H1 (cell line): ENCODE data around the gene TOMM40. TPM values are rescaled to one million over a fixed set of nuclear protein-coding genes. Genes with fewer than 3 reads are reported as not detected.
A peak's percentile ranks its signal among the peaks of the same experiment; 100 is the strongest.

Experiments
- CTCF ChIA-PET: fragments of 300-600 bp; sonication (Branson Sonifier 250); formaldehyde crosslinking; loops from one replicate; lab custom pipeline; 2021; ENCODE audit not compliant: partially characterized antibody; lab: Charles Lee
- POLR2A ChIA-PET: fragments of 300-600 bp; sonication (Branson Sonifier 250); formaldehyde crosslinking; loops from one replicate; lab custom pipeline; 2021; ENCODE audit warnings: inconsistent platforms; ENCODE audit not compliant: partially characterized antibody; lab: Charles Lee
- DNase-seq, 2 experiments: peaks; one replicate each; pipeline versions ENCODE4 v3.0.0 to v3.0.0-alpha.2; 2010 to 2022; ENCODE audit warnings: low spot score in 2 of 2, low read depth in 1 of 2, mixed read lengths in 1 of 2
- FAIRE-seq: peaks from 2 replicates; lab custom pipeline; 2011; peaks lifted over from hg19 to GRCh38; lab: Jason Lieb, UNC
- H2AFZ ChIP-seq: 2 replicates; pipeline ENCODE4 v1.8.1; 2012; ENCODE audit warnings: low read length, inconsistent platforms
- H2AK5ac ChIP-seq: 2 replicates; pipeline ENCODE4 v1.6.1; 2013; ENCODE audit warnings: low read depth, low read length
- H2BK120ac ChIP-seq: replicated peaks from 2 replicates; pipeline ENCODE3; 2013; ENCODE audit warnings: low read depth, low read length, inconsistent platforms
- H2BK12ac ChIP-seq: 2 replicates; pipeline ENCODE4 v1.6.1; 2013; ENCODE audit warnings: low read depth, low read length
- H2BK15ac ChIP-seq: 2 replicates; pipeline ENCODE4 v1.6.1; 2013; ENCODE audit warnings: low read length
- H2BK20ac ChIP-seq: 2 replicates; pipeline ENCODE4 v1.6.1; 2013; ENCODE audit warnings: low read length
- H2BK5ac ChIP-seq: 2 replicates; pipeline ENCODE4 v1.6.1; 2013; ENCODE audit warnings: low read depth, low read length
- H3K14ac ChIP-seq: 2 replicates; pipeline ENCODE4 v1.6.1; 2013; ENCODE audit warnings: inconsistent platforms; ENCODE audit not compliant: insufficient read length
- H3K18ac ChIP-seq: 2 replicates; pipeline ENCODE4 v1.6.1; 2013; ENCODE audit warnings: low read length; ENCODE audit errors: extremely low read depth
- H3K23ac ChIP-seq: 2 replicates; pipeline ENCODE4 v1.6.1; 2013; ENCODE audit warnings: inconsistent platforms; ENCODE audit not compliant: insufficient read length
- H3K23me2 ChIP-seq: 2 replicates; pipeline ENCODE4 v1.6.1; 2013; ENCODE audit warnings: low read depth, low read length
- H3K27ac ChIP-seq: 2 replicates; pipeline ENCODE4 v1.6.1; 2011; ENCODE audit warnings: low read depth, low read length, inconsistent platforms
- H3K27me3 ChIP-seq, 4 experiments: replicated peaks in 1 of 4; 1 replicate in 1 of 4; 2 replicates in 3 of 4; pipeline versions ENCODE4 v1.6.1 to v1.8.1; 2011 to 2013; ENCODE audit warnings: low read length in 3 of 4, mild to moderate bottlenecking in 3 of 4, inconsistent platforms in 2 of 4, mixed read lengths in 2 of 4, moderate library complexity in 1 of 4; ENCODE audit not compliant: control insufficient read depth in 3 of 4, insufficient read depth in 3 of 4; ENCODE audit errors: extremely low read depth in 1 of 4
- H3K36me3 ChIP-seq, 4 experiments: 2 replicates each; pipeline versions ENCODE4 v1.6.1 to v1.8.1; 2011 to 2013; ENCODE audit warnings: mild to moderate bottlenecking in 4 of 4, low read length in 3 of 4, moderate library complexity in 2 of 4, control low read depth in 1 of 4, inconsistent platforms in 1 of 4; ENCODE audit not compliant: insufficient read depth in 4 of 4, control insufficient read depth in 2 of 4
- H3K4ac ChIP-seq: replicated peaks from 2 replicates; pipeline ENCODE3; 2013; ENCODE audit warnings: low read length, low read depth, mixed read lengths, inconsistent platforms; ENCODE audit not compliant: insufficient read length
- H3K4me1 ChIP-seq, 4 experiments: replicated peaks in 1 of 4; 1 replicate in 1 of 4; 2 replicates in 3 of 4; pipeline versions ENCODE4 v1.6.1 to v1.8.1; 2011 to 2013; ENCODE audit warnings: low read length in 3 of 4, inconsistent platforms in 2 of 4, mixed read lengths in 1 of 4; ENCODE audit not compliant: insufficient read depth in 4 of 4, control insufficient read depth in 3 of 4
- H3K4me2 ChIP-seq, 2 experiments: 2 replicates each; pipeline versions ENCODE4 v1.6.1 to v1.8.1; 2011 to 2013; ENCODE audit warnings: low read depth in 2 of 2, low read length in 2 of 2, control low read depth in 1 of 2, inconsistent platforms in 1 of 2, mild to moderate bottlenecking in 1 of 2; ENCODE audit not compliant: insufficient read depth in 1 of 2
- H3K4me3 ChIP-seq, 4 experiments: fragments of 200-600, 300-600 bp in 1 of 4; sonication (generic), shearing (Covaris generic), sonication (Bioruptor Twin) in 1 of 4; 2 replicates each; pipeline versions ENCODE4 v1.5.1 to v1.8.1; 2011 to 2016; ENCODE audit warnings: low read length in 4 of 4, low read depth in 3 of 4, control low read depth in 2 of 4, inconsistent platforms in 2 of 4, mild to moderate bottlenecking in 2 of 4, mixed read lengths in 1 of 4, moderate library complexity in 1 of 4; ENCODE audit not compliant: insufficient read depth in 2 of 4; ENCODE audit errors: extremely low read depth in 1 of 4
- H3K56ac ChIP-seq: replicated peaks from 2 replicates; pipeline ENCODE3; 2013; ENCODE audit warnings: low read depth, mild to moderate bottlenecking, mixed read lengths, low read length, inconsistent platforms; ENCODE audit not compliant: insufficient read length
- H3K79me1 ChIP-seq: 2 replicates; pipeline ENCODE4 v1.6.1; 2013; ENCODE audit warnings: low read depth, low read length, control low read depth
- H3K79me2 ChIP-seq, 2 experiments: 2 replicates each; pipeline versions ENCODE4 v1.6.1 to v1.8.1; 2012 to 2013; ENCODE audit warnings: low read length in 2 of 2, mild to moderate bottlenecking in 2 of 2, inconsistent platforms in 1 of 2; ENCODE audit not compliant: insufficient read depth in 2 of 2, control insufficient read depth in 1 of 2
- H3K9ac ChIP-seq, 4 experiments: replicated peaks in 1 of 4; 1 replicate in 1 of 4; 2 replicates in 3 of 4; pipeline versions ENCODE4 v1.6.1 to v1.8.1; 2011 to 2013; ENCODE audit warnings: low read depth in 3 of 4, low read length in 3 of 4, control low read depth in 2 of 4, mild to moderate bottlenecking in 2 of 4, moderate library complexity in 2 of 4, inconsistent platforms in 1 of 4; ENCODE audit errors: extremely low read depth in 1 of 4
- H3K9me3 ChIP-seq, 2 experiments: 2 replicates each; pipeline versions ENCODE4 v1.6.1 to v1.8.1; 2012 to 2013; ENCODE audit warnings: mild to moderate bottlenecking in 2 of 2, moderate library complexity in 2 of 2, control low read depth in 1 of 2, inconsistent platforms in 1 of 2, low read depth in 1 of 2, low read length in 1 of 2, mixed read lengths in 1 of 2; ENCODE audit not compliant: insufficient read depth in 2 of 2
- H4K20me1 ChIP-seq, 2 experiments: replicated peaks in 1 of 2; 2 replicates each; pipeline versions ENCODE3 to v1.8.1; 2011 to 2013; ENCODE audit warnings: inconsistent platforms in 2 of 2, low read length in 2 of 2, mild to moderate bottlenecking in 1 of 2; ENCODE audit not compliant: insufficient read depth in 2 of 2, control insufficient read depth in 1 of 2
- H4K5ac ChIP-seq: 2 replicates; pipeline ENCODE4 v1.6.1; 2013; ENCODE audit warnings: low read length, low read depth, mixed read lengths, inconsistent platforms; ENCODE audit not compliant: insufficient read length
- H4K8ac ChIP-seq: 2 replicates; pipeline ENCODE4 v1.8.0; 2013; ENCODE audit warnings: mild to moderate bottlenecking, moderate library complexity, low read length, inconsistent platforms; ENCODE audit not compliant: insufficient read depth; ENCODE audit errors: extremely low read depth
- H4K91ac ChIP-seq: replicated peaks from 2 replicates; pipeline ENCODE3; 2013; ENCODE audit warnings: low read length, mixed read lengths, inconsistent platforms; ENCODE audit not compliant: insufficient read length
- CHD2 ChIP-seq: IDR thresholded peaks from 2 replicates; pipeline ENCODE4 v1.6.1; 2012; ENCODE audit warnings: low read length, improper control_type of control experiment
- FOSL1 ChIP-seq: IDR thresholded peaks from 2 replicates; pipeline ENCODE4 v1.6.1; 2011; ENCODE audit warnings: mild to moderate bottlenecking, low read depth, low read length, moderate library complexity; ENCODE audit not compliant: insufficient read depth
- GABPA ChIP-seq: IDR thresholded peaks from 2 replicates; pipeline ENCODE4 v1.6.1; 2011; ENCODE audit warnings: mild to moderate bottlenecking, low read length, moderate library complexity, borderline replicate concordance; ENCODE audit not compliant: insufficient read depth
- POLR2A ChIP-seq, 2 experiments: IDR thresholded peaks; 1 replicate in 1 of 2; 2 replicates in 1 of 2; pipeline ENCODE4 v1.6.1; 2011; ENCODE audit warnings: low read depth in 2 of 2, low read length in 2 of 2, mild to moderate bottlenecking in 2 of 2; ENCODE audit errors: control extremely low read depth in 1 of 2
- TEAD4 ChIP-seq: IDR thresholded peaks from 2 replicates; pipeline ENCODE4 v1.6.1; 2012; ENCODE audit warnings: low read depth, low read length, inconsistent platforms, mixed read lengths
- WGBS, 2 experiments: shearing (Covaris generic) in 1 of 2; methylation state at CpG; one replicate each; pipeline versions ENCODE4 v1.1.6 to v1.1.7; 2013 to 2015; ENCODE audit warnings: low lambda C conversion rate in 2 of 2, mixed read lengths in 2 of 2, inconsistent platforms in 1 of 2, low coverage in 1 of 2, missing lambda C conversion rate in 1 of 2; ENCODE audit not compliant: insufficient replicate concordance in 2 of 2, insufficient coverage in 1 of 2, insufficient read length in 1 of 2; ENCODE audit errors: extremely low coverage in 1 of 2, missing lambda C conversion rate in 1 of 2; 5-methylcytosine and 5-hydroxymethylcytosine counted together
- polyA plus RNA-seq, 7 experiments: library from polyadenylated mRNA; depleted of rRNA in 3 of 7; stranded (reverse) in 5 of 7; unstranded in 2 of 7; fragments of >200 nt in 5 of 7; fragments of 200-250 nt in 2 of 7; gene quantifications; 1 replicate in 5 of 7; 2 replicates in 1 of 7; 4 replicates in 1 of 7; pipeline versions ENCODE4 v1.2.1 to v1.2.3, GENCODE V29; 2011 to 2013; ENCODE audit warnings: missing spikeins in 2 of 7, mixed read lengths in 2 of 7
- total RNA-seq: library from RNA; stranded (reverse); fragmentation: NEBNext Ultra II Directional; extraction: Animal tissue kit (Norgen Biotek cat#: 25700); gene quantifications from 2 replicates; pipeline ENCODE4 v1.2.1, GENCODE V29; 2021
- TF ChIP-seq, protein P1 (sequence below), 3 experiments: IDR thresholded peaks; 1 replicate in 2 of 3; 2 replicates in 1 of 3; pipeline versions ENCODE4 v1.5.1 to v1.6.1; 2011; ENCODE audit warnings: low read length in 3 of 3, mild to moderate bottlenecking in 3 of 3, inconsistent platforms in 2 of 3, low read depth in 1 of 3, moderate library complexity in 1 of 3; ENCODE audit not compliant: insufficient read depth in 1 of 3; ENCODE audit errors: control extremely low read depth in 1 of 3

Gene TOMM40
- total and polyA plus RNA-seq, 2 of the 8 experiments (the other 6 are each of a cell fraction or from before 2014, with no cell fraction given) = 154 to 179 TPM

DNA sequence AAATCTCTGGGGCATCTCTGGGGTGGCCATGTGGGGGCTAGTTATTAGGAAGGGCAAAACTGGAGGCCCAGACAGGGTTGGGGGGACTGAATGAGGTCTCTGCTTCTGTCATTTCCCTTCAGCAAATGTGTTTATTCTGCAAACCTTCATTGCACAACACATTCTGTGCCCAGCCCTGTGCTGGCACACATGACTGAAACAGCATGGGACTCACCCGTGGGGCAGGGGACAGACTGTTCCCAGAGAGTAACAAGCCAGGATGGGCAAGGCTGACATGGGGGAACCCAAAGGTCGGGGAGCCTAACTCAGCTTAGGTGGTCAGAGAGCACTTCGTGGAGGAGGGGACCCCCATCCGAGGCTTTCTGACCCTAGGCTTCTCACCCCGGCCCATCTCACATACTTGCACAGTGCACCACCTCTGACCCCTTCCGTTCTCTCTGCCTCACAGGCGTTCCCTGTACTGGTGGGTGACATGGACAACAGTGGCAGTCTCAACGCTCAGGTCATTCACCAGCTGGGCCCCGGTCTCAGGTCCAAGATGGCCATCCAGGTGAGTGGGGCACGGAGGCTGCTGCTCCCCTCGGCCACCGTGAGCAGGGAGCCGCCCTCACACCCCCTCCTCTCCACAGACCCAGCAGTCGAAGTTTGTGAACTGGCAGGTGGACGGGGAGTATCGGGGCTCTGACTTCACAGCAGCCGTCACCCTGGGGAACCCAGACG is 2.4 kb downstream of the TOMM40 start:
- FAIRE-seq = no peak
- Histone ChIP-seq H3K14ac (no peak overlapping the region), H4K91ac (no peak overlapping the region), H3K36me3 (peaks cover 36 to 55% (median 42%) of the 10 kb centered on the region in 4 experiments), H2BK15ac (no peak overlapping the region), H2AFZ (no peak overlapping the region), H3K23ac (no peak overlapping the region), H4K8ac (no peak overlapping the region), H2AK5ac (no peak overlapping the region), H3K23me2 (peaks cover 17% of the 10 kb centered on the region), H3K9me3 (no peaks in the 10 kb centered on the region), H3K4me1 (peaks cover 5 to 8% (median 7%) of the 10 kb centered on the region in 4 experiments), H3K56ac (no peak overlapping the region), H2BK5ac (no peak overlapping the region), H4K5ac (no peak overlapping the region), H2BK12ac (no peak overlapping the region), H3K27ac (no peak overlapping the region), H3K4ac (no peak overlapping the region), H3K4me2 (no peak overlapping the region; a peak in 1 of 4 replicates), H3K79me1 (peaks cover 25% of the 10 kb centered on the region), H3K79me2 (peaks cover 7 to 42% of the 10 kb centered on the region in 2 experiments), H3K9ac (no peak overlapping the region), H4K20me1 (peaks cover 14 to 30% of the 10 kb centered on the region in 2 experiments), H3K27me3 (no peaks in the 10 kb centered on the region), H2BK120ac (no peak overlapping the region), H3K4me3 (no peak overlapping the region), H3K18ac (no peak overlapping the region), H2BK20ac (no peak overlapping the region)
- POLR2A ChIA-PET = interaction anchor here (0.7 to 9.8 kb wide), 8 partner anchors 12 to 199 kb away, joined by 3 to 247 read pairs (median 4); partner anchors contain the start of genes APOE, NECTIN2 and PPP1R37
- WGBS, 2 experiments = 95% methylated on average over 18 of the region's 18 CpGs; no CpG with 5 or more reads in 1 of the 2 experiments
- no peak for DNase-seq
- CTCF ChIA-PET = interaction anchor here (1.3 to 2.1 kb wide), 3 partner anchors 8 to 15 kb away, joined by 4 to 7 read pairs (median 5); no protein-coding TSS in a partner anchor
- TF ChIP-seq POLR2A (IDR thresholded peaks at IDR 0.05; ENCODE audit: control extremely low read depth in 1 of 2, low read depth in 2 of 2, low read length in 2 of 2) (peak in 1 of 2 experiments; percentile 45; a peak in 2 of 3 replicates), FOSL1 (no peak), TEAD4 (no peak), CHD2 (no peak), GABPA (no peak)
- TF ChIP-seq, protein P1, sequence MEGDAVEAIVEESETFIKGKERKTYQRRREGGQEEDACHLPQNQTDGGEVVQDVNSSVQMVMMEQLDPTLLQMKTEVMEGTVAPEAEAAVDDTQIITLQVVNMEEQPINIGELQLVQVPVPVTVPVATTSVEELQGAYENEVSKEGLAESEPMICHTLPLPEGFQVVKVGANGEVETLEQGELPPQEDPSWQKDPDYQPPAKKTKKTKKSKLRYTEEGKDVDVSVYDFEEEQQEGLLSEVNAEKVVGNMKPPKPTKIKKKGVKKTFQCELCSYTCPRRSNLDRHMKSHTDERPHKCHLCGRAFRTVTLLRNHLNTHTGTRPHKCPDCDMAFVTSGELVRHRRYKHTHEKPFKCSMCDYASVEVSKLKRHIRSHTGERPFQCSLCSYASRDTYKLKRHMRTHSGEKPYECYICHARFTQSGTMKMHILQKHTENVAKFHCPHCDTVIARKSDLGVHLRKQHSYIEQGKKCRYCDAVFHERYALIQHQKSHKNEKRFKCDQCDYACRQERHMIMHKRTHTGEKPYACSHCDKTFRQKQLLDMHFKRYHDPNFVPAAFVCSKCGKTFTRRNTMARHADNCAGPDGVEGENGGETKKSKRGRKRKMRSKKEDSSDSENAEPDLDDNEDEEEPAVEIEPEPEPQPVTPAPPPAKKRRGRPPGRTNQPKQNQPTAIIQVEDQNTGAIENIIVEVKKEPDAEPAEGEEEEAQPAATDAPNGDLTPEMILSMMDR (IDR thresholded peaks at IDR 0.05; ENCODE audit: control extremely low read depth in 1 of 3, insufficient read depth in 1 of 3, low read depth in 1 of 3, low read length in 3 of 3) = no peak
